WTC11 (cell line): ENCODE data around the gene KDELR3. TPM values are rescaled to one million over a fixed set of nuclear protein-coding genes. Genes with fewer than 3 reads are reported as not detected.

Experiments
- CREB1 ChIP-seq: sonication (generic); formaldehyde crosslinking; IDR thresholded peaks from 2 replicates; pipeline ENCODE4 v1.8.0; 2023; ENCODE audit warnings: mild to moderate bottlenecking, missing genetic modification reagents
- CREM ChIP-seq: sonication (generic); formaldehyde crosslinking; IDR thresholded peaks from 2 replicates; pipeline ENCODE4 v1.8.1; 2022; ENCODE audit warnings: mild to moderate bottlenecking, missing genetic modification reagents, moderate library complexity
- EMX1 ChIP-seq: fragments of 250-450 bp; sonication (Bioruptor Pico); IDR thresholded peaks from 2 replicates; pipeline ENCODE4 v1.8.0; 2021; ENCODE audit warnings: mild to moderate bottlenecking
- HMGA2 ChIP-seq: fragments of 250-450 bp; sonication (Bioruptor Pico); IDR thresholded peaks from 2 replicates; pipeline ENCODE4 v1.4.0; 2021; ENCODE audit warnings: mild to moderate bottlenecking, moderate library complexity
- JUN ChIP-seq: sonication (generic); formaldehyde crosslinking; IDR thresholded peaks from 2 replicates; pipeline ENCODE4 v1.8.0; 2023; ENCODE audit warnings: mild to moderate bottlenecking, missing genetic modification reagents
- MXD4 ChIP-seq: fragments of 250-450 bp; sonication (Bioruptor Pico); IDR thresholded peaks from 2 replicates; pipeline ENCODE4 v1.8.0; 2021; ENCODE audit warnings: mild to moderate bottlenecking, moderate library complexity, borderline replicate concordance
- NR2C2 ChIP-seq: sonication (generic); formaldehyde crosslinking; IDR thresholded peaks from 2 replicates; pipeline ENCODE4 v1.8.0; 2022; ENCODE audit warnings: mild to moderate bottlenecking, missing genetic modification reagents
- NR3C1 ChIP-seq: sonication (generic); formaldehyde crosslinking; conservative IDR thresholded peaks from 2 replicates; pipeline ENCODE4 v1.8.1; 2023; ENCODE audit warnings: low read depth, mild to moderate bottlenecking, missing genetic modification reagents
- OVOL2 ChIP-seq: fragments of 250-450 bp; sonication (Bioruptor Pico); IDR thresholded peaks from 2 replicates; pipeline ENCODE4 v1.9.0; 2021; ENCODE audit warnings: mild to moderate bottlenecking, borderline replicate concordance
- PRRX2 ChIP-seq: fragments of 250-450 bp; sonication (Bioruptor Pico); IDR thresholded peaks from 2 replicates; pipeline ENCODE4 v1.8.0; 2021; ENCODE audit warnings: mild to moderate bottlenecking
- RORB ChIP-seq: fragments of 250-450 bp; sonication (Bioruptor Pico); IDR thresholded peaks from 2 replicates; pipeline ENCODE4 v1.9.0; 2021; ENCODE audit warnings: mild to moderate bottlenecking
- SMAD3 ChIP-seq: sonication (generic); formaldehyde crosslinking; IDR thresholded peaks from 2 replicates; pipeline ENCODE4 v1.8.0; 2022; ENCODE audit warnings: missing genetic modification reagents, mild to moderate bottlenecking, borderline replicate concordance
- SP1 ChIP-seq: sonication (generic); formaldehyde crosslinking; conservative IDR thresholded peaks from 2 replicates; pipeline ENCODE4 v1.8.1; 2022; ENCODE audit warnings: missing genetic modification reagents
- ZNF317 ChIP-seq: sonication (generic); formaldehyde crosslinking; IDR thresholded peaks from 2 replicates; pipeline ENCODE4 v1.8.1; 2023; ENCODE audit warnings: low read depth, mild to moderate bottlenecking, moderate library complexity, missing genetic modification reagents, borderline replicate concordance
- total RNA-seq: library from RNA; stranded (reverse); gene quantifications from 3 replicates; pipeline ENCODE4 v1.2.3, GENCODE V29; 2021
- TF ChIP-seq, protein P1 (sequence below): sonication (generic); formaldehyde crosslinking; IDR thresholded peaks from 2 replicates; pipeline ENCODE4 v1.8.1; 2023; ENCODE audit warnings: mild to moderate bottlenecking, missing genetic modification reagents, moderate library complexity
- TF ChIP-seq, protein P2 (sequence below): sonication (generic); formaldehyde crosslinking; IDR thresholded peaks from 2 replicates; pipeline ENCODE4 v1.8.1; 2023; ENCODE audit warnings: mild to moderate bottlenecking, missing genetic modification reagents
- TF ChIP-seq, protein P3 (sequence below): sonication (generic); formaldehyde crosslinking; IDR thresholded peaks from 2 replicates; pipeline ENCODE4 v1.8.0; 2023; ENCODE audit warnings: mild to moderate bottlenecking, missing genetic modification reagents
- TF ChIP-seq, protein P4 (sequence below): fragments of 250-450 bp; sonication (Bioruptor Pico); IDR thresholded peaks from 2 replicates; pipeline ENCODE4 v1.9.0; 2021; ENCODE audit warnings: mild to moderate bottlenecking
- TF ChIP-seq, protein P5 (sequence below): fragments of 250-450 bp; sonication (Bioruptor Pico); IDR thresholded peaks from 2 replicates; pipeline ENCODE4 v1.9.0; 2021; ENCODE audit warnings: mild to moderate bottlenecking, borderline replicate concordance
- TF ChIP-seq, protein P6 (sequence below): sonication (generic); formaldehyde crosslinking; IDR thresholded peaks from 2 replicates; pipeline ENCODE4 v1.8.0; 2022; ENCODE audit warnings: mild to moderate bottlenecking, missing genetic modification reagents
- TF ChIP-seq, protein P7 (sequence below): sonication (generic); formaldehyde crosslinking; IDR thresholded peaks from 2 replicates; pipeline ENCODE4 v1.8.1; 2023; ENCODE audit warnings: mild to moderate bottlenecking, missing genetic modification reagents, borderline replicate concordance

KDELR3 gene
- total RNA-seq, 1 experiment from 2014 or later: 5.7 TPM

DNA sequence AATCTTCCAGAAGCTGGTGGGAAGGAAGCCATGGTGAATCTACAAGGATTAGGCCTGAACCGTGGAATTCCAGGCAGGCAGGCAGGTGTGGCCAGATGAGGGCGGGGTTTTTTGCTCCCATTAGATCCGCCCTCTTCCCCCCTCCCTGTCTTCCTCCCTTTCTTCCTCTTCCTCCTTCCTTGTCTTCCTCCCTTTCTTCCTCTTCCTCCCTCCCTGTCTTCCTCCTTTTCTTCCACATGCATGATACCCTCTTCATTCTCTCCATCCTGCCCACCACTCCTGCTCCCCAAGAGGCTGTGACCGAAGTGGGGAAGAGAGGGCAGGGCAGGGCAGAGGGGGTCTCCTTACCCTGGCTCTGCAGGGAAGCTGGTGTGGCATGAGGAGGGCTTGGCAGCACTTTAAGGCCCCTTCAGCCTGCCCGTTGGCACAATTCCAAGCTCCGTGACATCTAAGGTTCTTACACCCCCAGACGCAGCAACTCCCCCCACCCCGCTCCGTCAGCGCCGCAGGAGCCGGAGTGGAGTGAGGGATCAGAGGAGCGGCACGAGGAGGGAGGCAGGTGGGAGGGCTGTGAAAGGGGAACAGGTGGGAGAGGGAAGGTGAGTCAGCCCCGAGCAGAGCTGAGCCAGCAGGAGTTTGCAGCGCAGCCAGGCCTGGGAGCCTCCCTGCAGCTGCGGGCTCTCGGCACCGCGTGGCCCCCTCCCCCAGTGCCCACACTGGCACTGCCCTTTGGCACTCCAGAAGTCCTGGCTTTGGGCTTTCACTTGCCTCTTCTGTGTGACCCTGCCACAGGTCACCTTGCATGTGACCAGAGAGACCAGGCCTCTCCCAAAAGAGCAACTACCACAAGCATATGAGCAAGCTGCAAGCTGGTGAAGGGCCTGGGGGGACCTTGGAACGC is 45.0 kb upstream of the KDELR3 start (continued):
- TF ChIP-seq, protein P1, sequence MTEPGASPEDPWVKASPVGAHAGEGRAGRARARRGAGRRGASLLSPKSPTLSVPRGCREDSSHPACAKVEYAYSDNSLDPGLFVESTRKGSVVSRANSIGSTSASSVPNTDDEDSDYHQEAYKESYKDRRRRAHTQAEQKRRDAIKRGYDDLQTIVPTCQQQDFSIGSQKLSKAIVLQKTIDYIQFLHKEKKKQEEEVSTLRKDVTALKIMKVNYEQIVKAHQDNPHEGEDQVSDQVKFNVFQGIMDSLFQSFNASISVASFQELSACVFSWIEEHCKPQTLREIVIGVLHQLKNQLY (CRISPR knock-in tag): no peak
- TF ChIP-seq, protein P2, sequence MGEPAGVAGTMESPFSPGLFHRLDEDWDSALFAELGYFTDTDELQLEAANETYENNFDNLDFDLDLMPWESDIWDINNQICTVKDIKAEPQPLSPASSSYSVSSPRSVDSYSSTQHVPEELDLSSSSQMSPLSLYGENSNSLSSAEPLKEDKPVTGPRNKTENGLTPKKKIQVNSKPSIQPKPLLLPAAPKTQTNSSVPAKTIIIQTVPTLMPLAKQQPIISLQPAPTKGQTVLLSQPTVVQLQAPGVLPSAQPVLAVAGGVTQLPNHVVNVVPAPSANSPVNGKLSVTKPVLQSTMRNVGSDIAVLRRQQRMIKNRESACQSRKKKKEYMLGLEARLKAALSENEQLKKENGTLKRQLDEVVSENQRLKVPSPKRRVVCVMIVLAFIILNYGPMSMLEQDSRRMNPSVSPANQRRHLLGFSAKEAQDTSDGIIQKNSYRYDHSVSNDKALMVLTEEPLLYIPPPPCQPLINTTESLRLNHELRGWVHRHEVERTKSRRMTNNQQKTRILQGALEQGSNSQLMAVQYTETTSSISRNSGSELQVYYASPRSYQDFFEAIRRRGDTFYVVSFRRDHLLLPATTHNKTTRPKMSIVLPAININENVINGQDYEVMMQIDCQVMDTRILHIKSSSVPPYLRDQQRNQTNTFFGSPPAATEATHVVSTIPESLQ (CRISPR knock-in tag): no peak
- no peak for TF ChIP-seq JUN
- TF ChIP-seq OVOL2 (CRISPR knock-in tag): no peak
- TF ChIP-seq RORB (CRISPR knock-in tag): no peak
- TF ChIP-seq, protein P3, sequence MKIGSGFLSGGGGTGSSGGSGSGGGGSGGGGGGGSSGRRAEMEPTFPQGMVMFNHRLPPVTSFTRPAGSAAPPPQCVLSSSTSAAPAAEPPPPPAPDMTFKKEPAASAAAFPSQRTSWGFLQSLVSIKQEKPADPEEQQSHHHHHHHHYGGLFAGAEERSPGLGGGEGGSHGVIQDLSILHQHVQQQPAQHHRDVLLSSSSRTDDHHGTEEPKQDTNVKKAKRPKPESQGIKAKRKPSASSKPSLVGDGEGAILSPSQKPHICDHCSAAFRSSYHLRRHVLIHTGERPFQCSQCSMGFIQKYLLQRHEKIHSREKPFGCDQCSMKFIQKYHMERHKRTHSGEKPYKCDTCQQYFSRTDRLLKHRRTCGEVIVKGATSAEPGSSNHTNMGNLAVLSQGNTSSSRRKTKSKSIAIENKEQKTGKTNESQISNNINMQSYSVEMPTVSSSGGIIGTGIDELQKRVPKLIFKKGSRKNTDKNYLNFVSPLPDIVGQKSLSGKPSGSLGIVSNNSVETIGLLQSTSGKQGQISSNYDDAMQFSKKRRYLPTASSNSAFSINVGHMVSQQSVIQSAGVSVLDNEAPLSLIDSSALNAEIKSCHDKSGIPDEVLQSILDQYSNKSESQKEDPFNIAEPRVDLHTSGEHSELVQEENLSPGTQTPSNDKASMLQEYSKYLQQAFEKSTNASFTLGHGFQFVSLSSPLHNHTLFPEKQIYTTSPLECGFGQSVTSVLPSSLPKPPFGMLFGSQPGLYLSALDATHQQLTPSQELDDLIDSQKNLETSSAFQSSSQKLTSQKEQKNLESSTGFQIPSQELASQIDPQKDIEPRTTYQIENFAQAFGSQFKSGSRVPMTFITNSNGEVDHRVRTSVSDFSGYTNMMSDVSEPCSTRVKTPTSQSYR (CRISPR knock-in tag): no peak
- TF ChIP-seq, protein P4, sequence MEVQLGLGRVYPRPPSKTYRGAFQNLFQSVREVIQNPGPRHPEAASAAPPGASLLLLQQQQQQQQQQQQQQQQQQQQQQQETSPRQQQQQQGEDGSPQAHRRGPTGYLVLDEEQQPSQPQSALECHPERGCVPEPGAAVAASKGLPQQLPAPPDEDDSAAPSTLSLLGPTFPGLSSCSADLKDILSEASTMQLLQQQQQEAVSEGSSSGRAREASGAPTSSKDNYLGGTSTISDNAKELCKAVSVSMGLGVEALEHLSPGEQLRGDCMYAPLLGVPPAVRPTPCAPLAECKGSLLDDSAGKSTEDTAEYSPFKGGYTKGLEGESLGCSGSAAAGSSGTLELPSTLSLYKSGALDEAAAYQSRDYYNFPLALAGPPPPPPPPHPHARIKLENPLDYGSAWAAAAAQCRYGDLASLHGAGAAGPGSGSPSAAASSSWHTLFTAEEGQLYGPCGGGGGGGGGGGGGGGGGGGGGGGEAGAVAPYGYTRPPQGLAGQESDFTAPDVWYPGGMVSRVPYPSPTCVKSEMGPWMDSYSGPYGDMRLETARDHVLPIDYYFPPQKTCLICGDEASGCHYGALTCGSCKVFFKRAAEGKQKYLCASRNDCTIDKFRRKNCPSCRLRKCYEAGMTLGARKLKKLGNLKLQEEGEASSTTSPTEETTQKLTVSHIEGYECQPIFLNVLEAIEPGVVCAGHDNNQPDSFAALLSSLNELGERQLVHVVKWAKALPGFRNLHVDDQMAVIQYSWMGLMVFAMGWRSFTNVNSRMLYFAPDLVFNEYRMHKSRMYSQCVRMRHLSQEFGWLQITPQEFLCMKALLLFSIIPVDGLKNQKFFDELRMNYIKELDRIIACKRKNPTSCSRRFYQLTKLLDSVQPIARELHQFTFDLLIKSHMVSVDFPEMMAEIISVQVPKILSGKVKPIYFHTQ (CRISPR knock-in tag): no peak
- TF ChIP-seq, protein P5, sequence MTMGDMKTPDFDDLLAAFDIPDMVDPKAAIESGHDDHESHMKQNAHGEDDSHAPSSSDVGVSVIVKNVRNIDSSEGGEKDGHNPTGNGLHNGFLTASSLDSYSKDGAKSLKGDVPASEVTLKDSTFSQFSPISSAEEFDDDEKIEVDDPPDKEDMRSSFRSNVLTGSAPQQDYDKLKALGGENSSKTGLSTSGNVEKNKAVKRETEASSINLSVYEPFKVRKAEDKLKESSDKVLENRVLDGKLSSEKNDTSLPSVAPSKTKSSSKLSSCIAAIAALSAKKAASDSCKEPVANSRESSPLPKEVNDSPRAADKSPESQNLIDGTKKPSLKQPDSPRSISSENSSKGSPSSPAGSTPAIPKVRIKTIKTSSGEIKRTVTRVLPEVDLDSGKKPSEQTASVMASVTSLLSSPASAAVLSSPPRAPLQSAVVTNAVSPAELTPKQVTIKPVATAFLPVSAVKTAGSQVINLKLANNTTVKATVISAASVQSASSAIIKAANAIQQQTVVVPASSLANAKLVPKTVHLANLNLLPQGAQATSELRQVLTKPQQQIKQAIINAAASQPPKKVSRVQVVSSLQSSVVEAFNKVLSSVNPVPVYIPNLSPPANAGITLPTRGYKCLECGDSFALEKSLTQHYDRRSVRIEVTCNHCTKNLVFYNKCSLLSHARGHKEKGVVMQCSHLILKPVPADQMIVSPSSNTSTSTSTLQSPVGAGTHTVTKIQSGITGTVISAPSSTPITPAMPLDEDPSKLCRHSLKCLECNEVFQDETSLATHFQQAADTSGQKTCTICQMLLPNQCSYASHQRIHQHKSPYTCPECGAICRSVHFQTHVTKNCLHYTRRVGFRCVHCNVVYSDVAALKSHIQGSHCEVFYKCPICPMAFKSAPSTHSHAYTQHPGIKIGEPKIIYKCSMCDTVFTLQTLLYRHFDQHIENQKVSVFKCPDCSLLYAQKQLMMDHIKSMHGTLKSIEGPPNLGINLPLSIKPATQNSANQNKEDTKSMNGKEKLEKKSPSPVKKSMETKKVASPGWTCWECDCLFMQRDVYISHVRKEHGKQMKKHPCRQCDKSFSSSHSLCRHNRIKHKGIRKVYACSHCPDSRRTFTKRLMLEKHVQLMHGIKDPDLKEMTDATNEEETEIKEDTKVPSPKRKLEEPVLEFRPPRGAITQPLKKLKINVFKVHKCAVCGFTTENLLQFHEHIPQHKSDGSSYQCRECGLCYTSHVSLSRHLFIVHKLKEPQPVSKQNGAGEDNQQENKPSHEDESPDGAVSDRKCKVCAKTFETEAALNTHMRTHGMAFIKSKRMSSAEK (CRISPR knock-in tag): no peak
- no peak for TF ChIP-seq NR2C2
- TF ChIP-seq ZNF317 (CRISPR knock-in tag): no peak
- TF ChIP-seq, protein P6, sequence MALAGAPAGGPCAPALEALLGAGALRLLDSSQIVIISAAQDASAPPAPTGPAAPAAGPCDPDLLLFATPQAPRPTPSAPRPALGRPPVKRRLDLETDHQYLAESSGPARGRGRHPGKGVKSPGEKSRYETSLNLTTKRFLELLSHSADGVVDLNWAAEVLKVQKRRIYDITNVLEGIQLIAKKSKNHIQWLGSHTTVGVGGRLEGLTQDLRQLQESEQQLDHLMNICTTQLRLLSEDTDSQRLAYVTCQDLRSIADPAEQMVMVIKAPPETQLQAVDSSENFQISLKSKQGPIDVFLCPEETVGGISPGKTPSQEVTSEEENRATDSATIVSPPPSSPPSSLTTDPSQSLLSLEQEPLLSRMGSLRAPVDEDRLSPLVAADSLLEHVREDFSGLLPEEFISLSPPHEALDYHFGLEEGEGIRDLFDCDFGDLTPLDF: no peak
- TF ChIP-seq NR3C1 (CRISPR knock-in tag): no peak
- TF ChIP-seq SMAD3 (CRISPR knock-in tag): no peak
- no peak for TF ChIP-seq HMGA2 (CRISPR knock-in tag)
- TF ChIP-seq CREM: no peak
- no peak for TF ChIP-seq MXD4
- TF ChIP-seq CREB1 (CRISPR knock-in tag): no peak
- no peak for TF ChIP-seq EMX1 (CRISPR knock-in tag)
- TF ChIP-seq, protein P7, sequence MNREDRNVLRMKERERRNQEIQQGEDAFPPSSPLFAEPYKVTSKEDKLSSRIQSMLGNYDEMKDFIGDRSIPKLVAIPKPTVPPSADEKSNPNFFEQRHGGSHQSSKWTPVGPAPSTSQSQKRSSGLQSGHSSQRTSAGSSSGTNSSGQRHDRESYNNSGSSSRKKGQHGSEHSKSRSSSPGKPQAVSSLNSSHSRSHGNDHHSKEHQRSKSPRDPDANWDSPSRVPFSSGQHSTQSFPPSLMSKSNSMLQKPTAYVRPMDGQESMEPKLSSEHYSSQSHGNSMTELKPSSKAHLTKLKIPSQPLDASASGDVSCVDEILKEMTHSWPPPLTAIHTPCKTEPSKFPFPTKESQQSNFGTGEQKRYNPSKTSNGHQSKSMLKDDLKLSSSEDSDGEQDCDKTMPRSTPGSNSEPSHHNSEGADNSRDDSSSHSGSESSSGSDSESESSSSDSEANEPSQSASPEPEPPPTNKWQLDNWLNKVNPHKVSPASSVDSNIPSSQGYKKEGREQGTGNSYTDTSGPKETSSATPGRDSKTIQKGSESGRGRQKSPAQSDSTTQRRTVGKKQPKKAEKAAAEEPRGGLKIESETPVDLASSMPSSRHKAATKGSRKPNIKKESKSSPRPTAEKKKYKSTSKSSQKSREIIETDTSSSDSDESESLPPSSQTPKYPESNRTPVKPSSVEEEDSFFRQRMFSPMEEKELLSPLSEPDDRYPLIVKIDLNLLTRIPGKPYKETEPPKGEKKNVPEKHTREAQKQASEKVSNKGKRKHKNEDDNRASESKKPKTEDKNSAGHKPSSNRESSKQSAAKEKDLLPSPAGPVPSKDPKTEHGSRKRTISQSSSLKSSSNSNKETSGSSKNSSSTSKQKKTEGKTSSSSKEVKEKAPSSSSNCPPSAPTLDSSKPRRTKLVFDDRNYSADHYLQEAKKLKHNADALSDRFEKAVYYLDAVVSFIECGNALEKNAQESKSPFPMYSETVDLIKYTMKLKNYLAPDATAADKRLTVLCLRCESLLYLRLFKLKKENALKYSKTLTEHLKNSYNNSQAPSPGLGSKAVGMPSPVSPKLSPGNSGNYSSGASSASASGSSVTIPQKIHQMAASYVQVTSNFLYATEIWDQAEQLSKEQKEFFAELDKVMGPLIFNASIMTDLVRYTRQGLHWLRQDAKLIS (CRISPR knock-in tag): no peak
- 0 out of 2 replicates have a peak, but pooled peaks have one; percentile 19 for TF ChIP-seq SP1 (CRISPR knock-in tag)
- no peak for TF ChIP-seq PRRX2 (CRISPR knock-in tag)
